Natural killer cell (primary cell): Measurements from ENCODE around the gene NCAM1. TPM values are rescaled to one million over a fixed set of nuclear protein-coding genes. Genes with fewer than 3 reads are reported as not detected.

ENCODE experiments used
- ATAC-seq, 3 donors: fragments of 150-1000 bp in 2 of 3; fragments of 200-7000 bp in 1 of 3; cut with Tn5 transposase; 1 replicate in 1 of 3; 2 replicates in 2 of 3; pipeline ENCODE4 v1.10.0; 2021; ENCODE audit warnings: mild to moderate bottlenecking in 2 of 3, moderate library complexity in 2 of 3
- DNase-seq, 2 donors: peaks; one replicate each; pipeline versions ENCODE4 v3.0.0 to v3.0.0-alpha.2; 2013 to 2021; ENCODE audit warnings: mixed read lengths in 1 of 2
- H3K27ac ChIP-seq: one replicate; pipeline ENCODE4 v1.5.1; 2013; ENCODE audit warnings: mild to moderate bottlenecking, low read length
- H3K27me3 ChIP-seq: one replicate; pipeline ENCODE4 v1.6.1; 2013; ENCODE audit warnings: low read length; ENCODE audit not compliant: control insufficient read depth, insufficient read depth
- H3K36me3 ChIP-seq: one replicate; pipeline ENCODE4 v1.6.1; 2013; ENCODE audit warnings: low read length; ENCODE audit not compliant: control insufficient read depth, insufficient read depth
- H3K4me1 ChIP-seq: one replicate; pipeline ENCODE4 v1.6.1; 2013; ENCODE audit warnings: low read length; ENCODE audit not compliant: control insufficient read depth, insufficient read depth
- H3K4me3 ChIP-seq: one replicate; pipeline ENCODE4 v1.5.1; 2013; ENCODE audit warnings: low read length
- H3K9me3 ChIP-seq: one replicate; pipeline ENCODE4 v1.6.1; 2013; ENCODE audit warnings: low read length; ENCODE audit not compliant: control insufficient read depth, insufficient read depth
- H3K27ac Mint-ChIP-seq, 2 donors: one replicate each; pipeline ENCODE4 v1.8.0; 2022; ENCODE audit warnings: mild to moderate bottlenecking in 2 of 2, mixed read lengths in 2 of 2, moderate library complexity in 1 of 2
- H3K27me3 Mint-ChIP-seq, 2 donors: one replicate each; pipeline ENCODE4 v1.8.0; 2022; ENCODE audit warnings: low read depth in 2 of 2, mixed read lengths in 2 of 2
- H3K36me3 Mint-ChIP-seq: one replicate; pipeline ENCODE4 v1.8.0; 2022; ENCODE audit warnings: mixed read lengths
- H3K4me1 Mint-ChIP-seq, 2 donors: one replicate each; pipeline ENCODE4 v1.8.0; 2022; ENCODE audit warnings: mixed read lengths in 2 of 2
- H3K4me3 Mint-ChIP-seq: one replicate; pipeline ENCODE4 v1.8.0; 2022; ENCODE audit warnings: mild to moderate bottlenecking, moderate library complexity, mixed read lengths
- H3K9me3 Mint-ChIP-seq, 2 donors: one replicate each; pipeline ENCODE4 v1.8.0; 2022; ENCODE audit warnings: mixed read lengths in 2 of 2
- CTCF ChIP-seq: fragments of 200-600 bp; IDR thresholded peaks from one replicate; pipeline ENCODE4 v1.8.0; 2022; ENCODE audit warnings: antibody characterized with exemption
- WGBS: methylation state at CpG from one replicate; pipeline ENCODE4 v1.1.7; 2013; ENCODE audit warnings: missing lambda C conversion rate; ENCODE audit not compliant: insufficient coverage; 5-methylcytosine and 5-hydroxymethylcytosine counted together
- intact Hi-C: fragments of 100-400 bp; cut with micrococcal nuclease; formaldehyde crosslinking; loops from one replicate; pipeline ENCODE4 v1.14.2; 2022
- total RNA-seq, 4 donors: library from RNA; stranded (reverse); fragments of 120-200 nt in 1 of 4; gene quantifications; one replicate each; pipeline versions ENCODE4 v1.2.3 to v1.2.4, GENCODE V29; 2013 to 2022

NCAM1 gene
- total RNA-seq, 3 donors from 2014 or later (not counting 1 experiment from before 2014, with no cell fraction given): 129 to 208 (median 187) TPM

- Mint-ChIP-seq H3K4me1 (no peaks in the 10 kb centered on the region), H3K9me3 (no peaks in the 10 kb centered on the region), H3K4me3 (no peak overlapping the region), H3K27me3 (no peaks in the 10 kb centered on the region), H3K36me3 (peaks cover 38% of the 10 kb centered on the region), H3K27ac (no peak overlapping the region)
- WGBS: 81% methylated on average over 2 of the region's 2 CpGs
- H3K4me1 ChIP-seq: no peaks in the 10 kb centered on the region
- H3K27ac ChIP-seq: no peak overlapping the region
- H3K27me3 ChIP-seq: no peaks in the 10 kb centered on the region
- no peaks in the 10 kb centered on the region for H3K9me3 ChIP-seq
- intact Hi-C loops: no loop called here
- H3K36me3 ChIP-seq: peaks cover 57% of the 10 kb centered on the region
- DNase-seq (no peak), ATAC-seq (no peak)
- no peak for TF ChIP-seq CTCF
- no peak overlapping the region for H3K4me3 ChIP-seq
Measured at GRCh38 chr11:113213549-113213948, 252.3 kb downstream of the NCAM1 start.

DNA sequence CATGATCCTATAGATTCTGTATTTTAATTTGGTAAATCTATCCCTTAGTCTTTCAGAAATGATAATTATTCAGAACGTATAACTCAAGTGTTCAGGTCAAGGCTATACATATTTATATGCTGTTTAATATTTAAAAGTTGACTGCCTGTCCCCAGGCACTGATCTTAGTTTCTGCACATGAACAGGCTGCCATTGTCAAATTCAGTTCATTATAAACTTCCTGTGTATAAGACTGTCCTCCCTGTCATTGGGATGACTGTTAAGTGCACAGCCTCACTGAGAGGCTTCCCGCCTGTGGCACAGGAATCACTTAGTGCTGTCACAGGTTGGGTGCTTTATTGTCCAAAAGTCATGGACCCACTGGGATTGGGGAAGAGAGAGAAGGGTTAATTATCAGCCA is 261.0 kb downstream of the NCAM1 start:
- 94% methylated on average over 2 of the region's 2 CpGs for WGBS
- no peaks in the 10 kb centered on the region for H3K27me3 ChIP-seq
- intact Hi-C loops: no loop called here
- Mint-ChIP-seq H3K4me1 (no peaks in the 10 kb centered on the region), H3K27ac (no peak overlapping the region), H3K9me3 (peaks cover 0 to 3% of the 10 kb centered on the region in 2 donors), H3K27me3 (no peaks in the 10 kb centered on the region), H3K4me3 (no peak overlapping the region), H3K36me3 (peaks cover 22% of the 10 kb centered on the region)
- no peaks in the 10 kb centered on the region for H3K9me3 ChIP-seq
- TF ChIP-seq CTCF: no peak
- peaks cover 53% of the 10 kb centered on the region for H3K36me3 ChIP-seq
- H3K27ac ChIP-seq: no peak overlapping the region
- ATAC-seq: no peak
- no peak overlapping the region for H3K4me3 ChIP-seq
- DNase-seq: no peak
- no peaks in the 10 kb centered on the region for H3K4me1 ChIP-seq

GRCh38 chr11:113234888-113235287 is 273.7 kb downstream of the NCAM1 start:
- H3K27ac ChIP-seq: no peak overlapping the region
- H3K27me3 Mint-ChIP-seq: no peaks in the 10 kb centered on the region
- ATAC-seq: no peak
- DNase-seq: no peak
- no peak overlapping the region for H3K4me3 Mint-ChIP-seq
- H3K4me3 ChIP-seq: no peak overlapping the region
- no peak overlapping the region for H3K27ac Mint-ChIP-seq
- WGBS: 95% methylated on average over 14 of the region's 14 CpGs
- no peaks in the 10 kb centered on the region for H3K27me3 ChIP-seq
- H3K9me3 ChIP-seq: no peaks in the 10 kb centered on the region
- TF ChIP-seq CTCF: no peak
- H3K4me1 Mint-ChIP-seq: no peaks in the 10 kb centered on the region
- H3K36me3 ChIP-seq: peaks cover 47% of the 10 kb centered on the region
- H3K36me3 Mint-ChIP-seq: peaks cover 16% of the 10 kb centered on the region
- H3K4me1 ChIP-seq: no peaks in the 10 kb centered on the region
- no peaks in the 10 kb centered on the region for H3K9me3 Mint-ChIP-seq
- intact Hi-C loops: no loop called here

- Histone ChIP-seq H3K4me1 (peaks cover 2% of the 10 kb centered on the region), H3K36me3 (peaks cover 58% of the 10 kb centered on the region), H3K27me3 (no peaks in the 10 kb centered on the region), H3K27ac (no peak overlapping the region), H3K4me3 (no peak overlapping the region), H3K9me3 (no peaks in the 10 kb centered on the region)
- H3K9me3 Mint-ChIP-seq: no peaks in the 10 kb centered on the region
- H3K27ac Mint-ChIP-seq: no peak overlapping the region
- H3K4me1 Mint-ChIP-seq: peaks cover 0 to 6% of the 10 kb centered on the region in 2 donors
- DNase-seq (no peak), ATAC-seq (no peak)
- H3K4me3 Mint-ChIP-seq: no peak overlapping the region
- TF ChIP-seq CTCF: no peak
- no peaks in the 10 kb centered on the region for H3K27me3 Mint-ChIP-seq
- WGBS: 91% methylated on average over 4 of the region's 4 CpGs
- intact Hi-C loops: no loop called here
- peaks cover 16% of the 10 kb centered on the region for H3K36me3 Mint-ChIP-seq
Measured at GRCh38 chr11:113237261-113237660, 276.0 kb downstream of the NCAM1 start.
